Esophagus squamous epithelium (tissue), 5 donors: ENCODE results near the gene SORD. TPM values are rescaled to one million over a fixed set of nuclear protein-coding genes. Genes with fewer than 3 reads are reported as not detected.
"Not testable (repeated sequence)": the region's sequence is repeated elsewhere in the genome, so short reads cannot be mapped to it uniquely, and the experiment has no call there.

Experiments
- DNase-seq: peaks from one replicate; lab custom pipeline; 2025; lab: John Stamatoyannopoulos, UW
- H3K27ac ChIP-seq, 4 donors: fragments of 200-600 bp; sonication (generic); one replicate each; pipeline ENCODE4 v1.5.1; 2016 to 2019; ENCODE audit warnings: mild to moderate bottlenecking in 1 of 4
- H3K27me3 ChIP-seq, 4 donors: fragments of 200-600 bp; sonication (generic); 1 replicate in 3 of 4; 2 replicates in 1 of 4; pipeline versions ENCODE4 v1.5.1 to v1.6.0; 2017 to 2021; ENCODE audit warnings: antibody characterized with exemption in 1 of 4
- H3K36me3 ChIP-seq, 3 donors: fragments of 200-600 bp; sonication (generic); one replicate each; pipeline ENCODE4 v1.5.1; 2016 to 2019
- H3K4me1 ChIP-seq, 3 donors: fragments of 200-600 bp; sonication (generic); one replicate each; pipeline ENCODE4 v1.5.1; 2017 to 2019
- H3K4me3 ChIP-seq, 4 donors: fragments of 200-600 bp; sonication (generic); 1 replicate in 3 of 4; 2 replicates in 1 of 4; pipeline ENCODE4 v1.5.1; 2016 to 2019; ENCODE audit warnings: mild to moderate bottlenecking in 2 of 4, moderate library complexity in 1 of 4
- H3K9me3 ChIP-seq, 3 donors: fragments of 200-600 bp; sonication (generic); one replicate each; pipeline ENCODE4 v1.5.1; 2016 to 2019
- CTCF ChIP-seq, 6 experiments: fragments of 450-650 bp in 4 of 6; fragments of 200-600 bp in 2 of 6; sonication (generic) in 2 of 6; IDR thresholded peaks; one replicate each; pipeline ENCODE4 v1.5.1; 2016 to 2019; ENCODE audit warnings: antibody characterized with exemption in 6 of 6, mild to moderate bottlenecking in 4 of 6, moderate library complexity in 4 of 6
- POLR2A ChIP-seq, 4 donors: fragments of 450-650 bp; IDR thresholded peaks; one replicate each; pipeline ENCODE4 v1.6.1; 2017; ENCODE audit warnings: antibody characterized with exemption in 4 of 4, mild to moderate bottlenecking in 4 of 4, moderate library complexity in 3 of 4
- WGBS, 2 donors: methylation state at CpG; one replicate each; pipeline ENCODE4 v1.1.5; 2018; 5-methylcytosine and 5-hydroxymethylcytosine counted together
- intact Hi-C: fragments of 100-400 bp; cut with DNase I; formaldehyde crosslinking; loops from one replicate; pipeline ENCODE4 v1.15.0; 2022
- total RNA-seq, 4 donors: library from RNA; depleted of rRNA; stranded (reverse); fragments of >200 nt; gene quantifications; one replicate each; pipeline ENCODE4 v1.1.0, GENCODE V29; 2016
- donor health status: DM: yes; HTN: yes; CAD: no.

Gene SORD
- total RNA-seq, 4 donors from 2014 or later = 26.3 to 39.3 (median 31.0) TPM

GRCh38 chr15:45030743-45031142 lies 7.7 kb downstream of the SORD start:
- Histone ChIP-seq H3K4me3 (no peak overlapping the region), H3K9me3 (no peaks in the 10 kb centered on the region), H3K27ac (no peak overlapping the region), H3K36me3 (peaks cover 0 to 26% (median 0%) of the 10 kb centered on the region in 3 donors), H3K27me3 (no peaks in the 10 kb centered on the region), H3K4me1 (no peaks in the 10 kb centered on the region)
- intact Hi-C loops = no loop called here
- DNase-seq = no peak
- no peak for TF ChIP-seq POLR2A (IDR thresholded peaks at IDR 0.05)
- TF ChIP-seq CTCF (IDR thresholded peaks at IDR 0.05) = no peak
- WGBS, 2 donors = 77 to 86% methylated on average over 3 of the region's 3 CpGs

- DNase-seq, intact Hi-C loops, H3K27me3 ChIP-seq, H3K4me3 ChIP-seq, H3K4me1 ChIP-seq, H3K27ac ChIP-seq, H3K9me3 ChIP-seq: not testable (repeated sequence)
- H3K36me3 ChIP-seq = peaks cover 0 to 30% (median 0%) of the 10 kb centered on the region in 3 donors
- WGBS, 2 donors = 93 to 100% methylated on average over 1 to 2 of the region's 4 CpGs
Measured at GRCh38 chr15:45031522-45032028, 8.6 kb downstream of the SORD start.

DNA sequence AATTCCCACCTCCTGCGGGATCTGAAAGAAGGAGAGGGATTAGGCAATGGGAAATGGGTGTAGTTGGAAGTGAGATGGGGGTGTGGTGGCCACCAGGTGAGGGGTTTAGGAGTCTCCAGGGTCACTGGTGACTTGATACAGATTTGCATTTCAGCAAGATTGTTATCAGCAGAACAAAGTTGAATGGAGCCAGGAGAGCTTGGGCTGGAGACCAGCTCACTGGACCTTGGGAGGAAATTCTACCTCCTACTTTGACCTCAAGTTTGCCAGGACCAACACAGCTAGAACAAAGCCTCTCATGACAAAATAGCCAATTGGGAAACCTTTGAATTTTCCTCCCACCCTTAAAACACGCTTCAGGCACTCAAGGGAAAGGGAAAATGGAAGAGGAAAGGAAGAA lies 9.5 kb downstream of the SORD start:
- 100% methylated on average over 1 of the region's 2 CpGs; no CpG with 5 or more reads in 1 of the 2 donors for WGBS, 2 donors
- H3K9me3 ChIP-seq, intact Hi-C loops, H3K27me3 ChIP-seq, H3K27ac ChIP-seq, H3K4me3 ChIP-seq, DNase-seq: not testable (repeated sequence)
- Histone ChIP-seq H3K4me1 (peaks cover 0 to 12% (median 0%) of the 10 kb centered on the region in 3 donors), H3K36me3 (peaks cover 0 to 20% (median 0%) of the 10 kb centered on the region in 3 donors)

DNA sequence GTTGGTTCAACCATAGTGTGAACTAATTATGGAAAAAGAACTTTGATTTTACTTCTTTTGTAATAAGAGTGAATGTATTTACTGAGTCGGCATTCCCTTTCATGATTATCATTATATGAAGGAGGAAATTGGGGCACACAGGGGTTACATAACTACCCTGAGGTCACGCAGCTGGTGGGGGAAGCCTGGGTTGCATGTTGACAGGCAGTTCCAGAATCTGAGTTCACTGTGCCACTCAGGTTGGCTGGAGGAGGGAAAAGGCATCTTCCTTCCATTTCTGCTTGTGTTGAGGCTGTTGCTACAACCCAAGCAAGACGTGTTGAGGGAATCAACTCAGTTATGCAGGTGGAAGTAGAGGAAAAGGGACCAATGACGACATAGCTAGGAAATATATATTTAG lies 11.1 kb downstream of the SORD start:
- WGBS, 2 donors = 83 to 85% methylated on average over 2 to 3 of the region's 4 CpGs
- H3K4me1 ChIP-seq = peaks cover 0 to 14% (median 0%) of the 10 kb centered on the region in 3 donors
- H3K27me3 ChIP-seq, intact Hi-C loops, H3K27ac ChIP-seq, H3K9me3 ChIP-seq, H3K4me3 ChIP-seq, DNase-seq: not testable (repeated sequence)
- H3K36me3 ChIP-seq = peaks cover 0 to 18% (median 0%) of the 10 kb centered on the region in 3 donors

GRCh38 chr15:45034600-45035375 lies 11.8 kb downstream of the SORD start:
- Histone ChIP-seq H3K36me3 (peaks cover 0 to 11% (median 0%) of the 10 kb centered on the region in 3 donors), H3K4me1 (peaks cover 0 to 14% (median 0%) of the 10 kb centered on the region in 3 donors)
- H3K27me3 ChIP-seq, intact Hi-C loops, H3K9me3 ChIP-seq, H3K27ac ChIP-seq, H3K4me3 ChIP-seq, DNase-seq: not testable (repeated sequence)
- WGBS, 2 donors = 96% methylated on average over 9 to 10 of the region's 56 CpGs

- peaks cover 0 to 14% (median 0%) of the 10 kb centered on the region in 3 donors for H3K4me1 ChIP-seq
- H3K9me3 ChIP-seq, DNase-seq, H3K27me3 ChIP-seq, H3K36me3 ChIP-seq, H3K4me3 ChIP-seq, intact Hi-C loops: not testable (repeated sequence)
- TF ChIP-seq CTCF (IDR thresholded peaks at IDR 0.05) = peak; percentile 74 to 90 (median 80)
- WGBS, 2 donors = 16 to 25% methylated on average over 6 of the region's 6 CpGs
- H3K27ac ChIP-seq = peak overlapping the region in 2 of 4 donors; percentile 4 to 9
Measured at GRCh38 chr15:45036812-45037781, 14.1 kb downstream of the SORD start.
